ENCODE measurements around the gene STAB2.

GRCh38 chr12:103725398-103725797, 138.3 kb downstream of the STAB2 start:
- TF ChIP-seq CTCF (conservative IDR thresholded peaks at IDR 0.05; ENCODE audit: low read length) (no peak), EZH2phosphoT487 (IDR thresholded peaks at IDR 0.05; ENCODE audit: borderline replicate concordance, low read depth, low read length) (no peak)
